Measurements from ENCODE around the gene DIDO1. TPM values are rescaled to one million over a fixed set of nuclear protein-coding genes. Genes with fewer than 3 reads are reported as not detected.
"Not testable (repeated sequence)": the region's sequence is repeated elsewhere in the genome, so short reads cannot be mapped to it uniquely, and the experiment has no call there.

DIDO1 gene
- total and polyA plus RNA-seq, 2 donors (not counting 1 experiment from before 2014, with no cell fraction given), result 57.6 to 124 TPM

DNA sequence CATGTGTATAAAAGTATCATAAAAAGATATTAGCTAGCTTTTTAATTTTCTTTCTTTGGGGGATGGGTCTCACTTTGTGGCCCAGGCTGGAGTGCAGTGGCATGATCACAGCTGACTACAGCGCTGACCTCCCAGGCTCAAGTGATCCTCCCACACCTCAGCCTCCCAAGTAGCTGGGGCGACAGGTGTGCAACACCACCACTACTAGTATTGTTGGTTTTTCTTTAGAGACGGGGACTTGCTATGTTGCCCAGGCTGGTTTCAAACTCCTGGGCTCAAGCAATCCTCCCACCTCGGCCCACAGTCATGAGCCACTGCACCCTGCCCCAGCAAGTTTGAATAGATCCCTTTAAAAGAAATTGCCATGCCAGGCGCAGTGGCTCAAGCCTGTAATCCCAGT lies 71.2 kb downstream of the DIDO1 start:
- peaks cover 0 to 5% (median 3%) of the 10 kb centered on the region in 4 experiments for H3K27me3 ChIP-seq (replicated peaks in 1 of 4; ENCODE audit: control extremely low read depth in 1 of 4, control insufficient read depth in 3 of 4, insufficient read depth in 4 of 4, low read length in 3 of 4)
- H3K79me2 ChIP-seq (ENCODE audit: control insufficient read depth, insufficient read depth, low read length), result peaks cover 5% of the 10 kb centered on the region
- no peaks in the 10 kb centered on the region for H3K9me3 ChIP-seq (ENCODE audit: control extremely low read depth in 1 of 3, control insufficient read depth in 2 of 3, insufficient read depth in 1 of 3, low read length in 2 of 3)
- H3K4me1 ChIP-seq (ENCODE audit: control insufficient read depth in 2 of 2, insufficient read depth in 2 of 2, low read length in 2 of 2), result peaks cover under 1 to 21% of the 10 kb centered on the region in 2 donors
- peaks cover 14% of the 10 kb centered on the region for H3K4me1 Mint-ChIP-seq
- intact Hi-C loops (cut with micrococcal nuclease), result no loop called here
- no peak overlapping the region for H3K4me3 Mint-ChIP-seq
- H3K9me3 Mint-ChIP-seq (ENCODE audit: insufficient read depth), result no peaks in the 10 kb centered on the region
- peaks cover 10% of the 10 kb centered on the region for H4K20me1 ChIP-seq (ENCODE audit: control insufficient read depth, insufficient read depth, low read length, poor library complexity, severe bottlenecking)
- H3K4me2 ChIP-seq (replicated peaks; ENCODE audit: low read depth, low read length, poor library complexity, severe bottlenecking), result no peak overlapping the region
- ATAC-seq (ENCODE audit: low read depth), result no peak
- ChIA-PET POLR2A (no interaction called here), CTCF (no interaction called here)
- no peak for DNase-seq
- no peak overlapping the region for H3K27ac ChIP-seq (ENCODE audit: low read length in 2 of 2)
- no peak overlapping the region for H3K27ac Mint-ChIP-seq
- H2AFZ ChIP-seq (ENCODE audit: insufficient read depth, low read depth, low read length, poor library complexity, severe bottlenecking), result no peak overlapping the region
- H3K9ac ChIP-seq (ENCODE audit: low read length), result no peak overlapping the region
- TF ChIP-seq, protein P1, sequence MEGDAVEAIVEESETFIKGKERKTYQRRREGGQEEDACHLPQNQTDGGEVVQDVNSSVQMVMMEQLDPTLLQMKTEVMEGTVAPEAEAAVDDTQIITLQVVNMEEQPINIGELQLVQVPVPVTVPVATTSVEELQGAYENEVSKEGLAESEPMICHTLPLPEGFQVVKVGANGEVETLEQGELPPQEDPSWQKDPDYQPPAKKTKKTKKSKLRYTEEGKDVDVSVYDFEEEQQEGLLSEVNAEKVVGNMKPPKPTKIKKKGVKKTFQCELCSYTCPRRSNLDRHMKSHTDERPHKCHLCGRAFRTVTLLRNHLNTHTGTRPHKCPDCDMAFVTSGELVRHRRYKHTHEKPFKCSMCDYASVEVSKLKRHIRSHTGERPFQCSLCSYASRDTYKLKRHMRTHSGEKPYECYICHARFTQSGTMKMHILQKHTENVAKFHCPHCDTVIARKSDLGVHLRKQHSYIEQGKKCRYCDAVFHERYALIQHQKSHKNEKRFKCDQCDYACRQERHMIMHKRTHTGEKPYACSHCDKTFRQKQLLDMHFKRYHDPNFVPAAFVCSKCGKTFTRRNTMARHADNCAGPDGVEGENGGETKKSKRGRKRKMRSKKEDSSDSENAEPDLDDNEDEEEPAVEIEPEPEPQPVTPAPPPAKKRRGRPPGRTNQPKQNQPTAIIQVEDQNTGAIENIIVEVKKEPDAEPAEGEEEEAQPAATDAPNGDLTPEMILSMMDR (IDR thresholded peaks at IDR 0.05), result no peak
- TF ChIP-seq EZH2 (IDR thresholded peaks at IDR 0.05; ENCODE audit: borderline replicate concordance, insufficient read depth, low read depth, low read length, poor library complexity, severe bottlenecking), result no peak
- 85% methylated on average over 4 of the region's 5 CpGs for WGBS (ENCODE audit: insufficient coverage)
- H3K27me3 Mint-ChIP-seq, result no peaks in the 10 kb centered on the region
- no peak overlapping the region for H3K4me3 ChIP-seq (ENCODE audit: control extremely low read depth in 1 of 5, extremely low read depth in 1 of 5, insufficient read depth in 1 of 5, low read depth in 2 of 5, low read length in 4 of 5)
- H3K36me3 ChIP-seq (replicated peaks in 1 of 2; ENCODE audit: control extremely low read depth in 1 of 2, control insufficient read depth in 1 of 2, extremely low read depth in 1 of 2, insufficient read depth in 2 of 2, low read length in 1 of 2), result peaks cover 2 to 9% of the 10 kb centered on the region in 2 experiments

DNA sequence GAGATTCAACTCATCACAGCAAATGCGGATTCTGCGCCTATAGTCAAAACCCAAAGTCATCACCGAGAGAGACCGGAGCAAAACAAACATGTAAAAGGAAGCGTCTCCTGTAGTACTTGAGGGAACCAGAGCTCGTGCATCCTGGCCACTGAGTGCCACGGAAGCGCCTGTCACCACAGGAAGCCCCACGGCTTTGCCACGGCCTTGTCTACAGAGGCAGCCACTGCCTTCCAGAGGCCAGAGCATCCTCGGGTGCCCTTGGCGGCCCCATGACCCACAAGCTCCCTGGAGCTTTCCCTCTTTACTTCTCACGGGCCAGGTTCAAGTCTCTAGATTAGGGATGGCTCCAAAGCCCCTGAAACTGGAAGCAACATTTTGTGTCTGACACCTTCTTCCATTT lies 72.2 kb downstream of the DIDO1 start:
- Histone ChIP-seq H3K9me3 (ENCODE audit: control extremely low read depth in 1 of 3, control insufficient read depth in 2 of 3, insufficient read depth in 1 of 3, low read length in 2 of 3) (no peaks in the 10 kb centered on the region), H3K4me2 (replicated peaks; ENCODE audit: low read depth, low read length, poor library complexity, severe bottlenecking) (no peak overlapping the region), H3K4me3 (ENCODE audit: control extremely low read depth in 1 of 5, extremely low read depth in 1 of 5, insufficient read depth in 1 of 5, low read depth in 2 of 5, low read length in 4 of 5) (no peak overlapping the region), H3K4me1 (ENCODE audit: control insufficient read depth in 2 of 2, insufficient read depth in 2 of 2, low read length in 2 of 2) (peaks cover 0 to 11% of the 10 kb centered on the region in 2 donors), H2AFZ (ENCODE audit: insufficient read depth, low read depth, low read length, poor library complexity, severe bottlenecking) (no peak overlapping the region), H3K9ac (ENCODE audit: low read length) (no peak overlapping the region), H3K27ac (ENCODE audit: low read length in 2 of 2) (no peak overlapping the region), H3K27me3 (replicated peaks in 1 of 4; ENCODE audit: control extremely low read depth in 1 of 4, control insufficient read depth in 3 of 4, insufficient read depth in 4 of 4, low read length in 3 of 4) (peaks cover 0 to 2% (median under 1%) of the 10 kb centered on the region in 4 experiments), H4K20me1 (ENCODE audit: control insufficient read depth, insufficient read depth, low read length, poor library complexity, severe bottlenecking) (peaks cover under 1% of the 10 kb centered on the region), H3K36me3 (replicated peaks in 1 of 2; ENCODE audit: control extremely low read depth in 1 of 2, control insufficient read depth in 1 of 2, extremely low read depth in 1 of 2, insufficient read depth in 2 of 2, low read length in 1 of 2) (peaks cover 2 to 9% of the 10 kb centered on the region in 2 experiments), H3K79me2 (ENCODE audit: control insufficient read depth, insufficient read depth, low read length) (peaks cover 5% of the 10 kb centered on the region)
- peaks cover 7% of the 10 kb centered on the region for H3K4me1 Mint-ChIP-seq
- intact Hi-C loops (cut with micrococcal nuclease), result no loop called here
- TF ChIP-seq EZH2 (IDR thresholded peaks at IDR 0.05; ENCODE audit: borderline replicate concordance, insufficient read depth, low read depth, low read length, poor library complexity, severe bottlenecking), result no peak
- TF ChIP-seq, protein P1 (IDR thresholded peaks at IDR 0.05), result no peak
- H3K27ac Mint-ChIP-seq, result no peak overlapping the region
- ChIA-PET CTCF (interaction anchor here (0.6 to 1.6 kb wide), 2 partner anchors 45 to 369 kb away, joined by 3 read pairs; no protein-coding TSS in a partner anchor), POLR2A (no interaction called here)
- no peaks in the 10 kb centered on the region for H3K27me3 Mint-ChIP-seq
- no peaks in the 10 kb centered on the region for H3K9me3 Mint-ChIP-seq (ENCODE audit: insufficient read depth)
- ATAC-seq (ENCODE audit: low read depth) (no peak), DNase-seq (no peak)
- 95% methylated on average over 13 of the region's 13 CpGs for WGBS (ENCODE audit: insufficient coverage)
- no peak overlapping the region for H3K4me3 Mint-ChIP-seq

DNA sequence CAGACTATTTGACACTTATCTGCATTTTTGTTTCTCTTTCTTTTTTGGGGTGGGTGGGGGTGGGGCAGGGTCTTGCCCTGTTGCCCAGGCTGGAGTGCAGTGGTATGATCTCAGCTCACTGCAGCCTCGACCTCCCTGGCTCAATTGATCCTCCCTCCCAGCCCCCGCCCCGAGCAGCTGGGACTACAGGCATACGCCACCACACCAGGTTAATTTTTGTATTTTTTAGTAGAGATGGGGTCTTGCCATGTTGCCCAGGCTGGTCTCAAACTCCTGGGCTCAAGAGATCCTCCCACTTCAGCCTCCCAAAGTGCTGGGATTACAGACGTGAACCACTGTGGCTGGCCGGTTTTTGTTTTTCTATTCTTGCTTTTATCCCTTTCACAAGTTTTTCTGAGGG lies 73.0 kb downstream of the DIDO1 start:
- H3K4me3 Mint-ChIP-seq; H3K9me3 Mint-ChIP-seq (ENCODE audit: insufficient read depth); H3K4me1 ChIP-seq (ENCODE audit: control insufficient read depth in 2 of 2, insufficient read depth in 2 of 2, low read length in 2 of 2); H3K4me2 ChIP-seq (replicated peaks; ENCODE audit: low read depth, low read length, poor library complexity, severe bottlenecking); H3K4me3 ChIP-seq (ENCODE audit: control extremely low read depth in 1 of 5, extremely low read depth in 1 of 5, insufficient read depth in 1 of 5, low read depth in 2 of 5, low read length in 4 of 5); ATAC-seq (ENCODE audit: low read depth); H3K9me3 ChIP-seq (ENCODE audit: control extremely low read depth in 1 of 3, control insufficient read depth in 2 of 3, insufficient read depth in 1 of 3, low read length in 2 of 3); H3K27ac ChIP-seq (ENCODE audit: low read length in 2 of 2); H4K20me1 ChIP-seq (ENCODE audit: control insufficient read depth, insufficient read depth, low read length, poor library complexity, severe bottlenecking); H3K27ac Mint-ChIP-seq; H3K27me3 ChIP-seq (replicated peaks in 1 of 4; ENCODE audit: control extremely low read depth in 1 of 4, control insufficient read depth in 3 of 4, insufficient read depth in 4 of 4, low read length in 3 of 4); DNase-seq; H2AFZ ChIP-seq (ENCODE audit: insufficient read depth, low read depth, low read length, poor library complexity, severe bottlenecking); H3K27me3 Mint-ChIP-seq; H3K36me3 ChIP-seq (replicated peaks in 1 of 2; ENCODE audit: control extremely low read depth in 1 of 2, control insufficient read depth in 1 of 2, extremely low read depth in 1 of 2, insufficient read depth in 2 of 2, low read length in 1 of 2); H3K9ac ChIP-seq (ENCODE audit: low read length); POLR2A ChIA-PET; intact Hi-C loops (cut with micrococcal nuclease); H3K4me1 Mint-ChIP-seq; H3K79me2 ChIP-seq (ENCODE audit: control insufficient read depth, insufficient read depth, low read length): not testable (repeated sequence)
- 90% methylated on average over 4 of the region's 6 CpGs for WGBS (ENCODE audit: insufficient coverage)
- CTCF ChIA-PET, result interaction anchor here (1.6 kb wide), 1 partner anchor 370 kb away, joined by 3 read pairs; no protein-coding TSS in a partner anchor

Measured in B cell (primary cell).